HG02938 (cell line): ENCODE data around the gene TCF4.

ENCODE experiments used
- ATAC-seq: cut with Tn5 transposase; IDR thresholded peaks from one replicate; pipeline ENCODE4 v1.9.1; 2021; ENCODE audit warnings: mild to moderate bottlenecking, moderate library complexity; ENCODE audit not compliant: unreplicated experiment

TCF4 gene

DNA sequence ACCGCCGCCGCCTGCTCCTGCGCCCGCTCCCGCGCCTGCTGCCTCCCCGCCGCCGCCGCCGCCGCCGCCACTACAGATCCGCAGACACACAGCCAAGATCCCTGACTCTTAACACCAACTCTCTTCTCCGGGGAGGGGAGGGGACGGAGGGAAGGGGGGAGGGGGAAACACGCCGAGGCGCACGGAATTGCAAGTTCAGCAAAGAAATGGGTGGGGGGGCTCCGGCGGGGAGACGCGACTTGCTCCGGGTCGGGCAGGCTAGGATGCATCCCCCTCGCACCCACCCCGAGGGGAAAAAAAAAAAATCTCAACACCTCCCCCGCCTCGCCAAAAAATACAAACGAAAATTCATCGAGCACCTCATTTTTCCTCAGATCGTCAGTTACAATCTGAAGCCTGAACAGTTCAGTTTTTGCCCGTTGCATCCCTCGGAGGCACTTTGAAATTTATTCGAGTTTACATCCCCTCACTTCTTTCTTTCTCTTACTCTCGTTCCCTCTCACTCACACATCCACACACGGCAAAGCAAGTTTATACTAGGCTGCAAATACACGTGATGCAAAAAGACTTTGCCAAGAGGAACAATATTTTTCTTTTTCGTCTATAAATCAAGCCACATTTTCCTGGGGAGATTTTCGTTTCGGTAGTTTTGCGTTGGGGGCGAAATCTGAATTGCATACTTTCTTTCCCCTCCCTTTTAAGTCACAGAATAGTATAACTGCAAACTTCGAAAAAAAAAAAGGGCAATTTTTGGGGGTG is at the start of gene TCF4:
TSS of gene TCF4 (minus strand) at position 82 of the 759 bp plus-strand sequence. CDS start 1,076 bp downstream, outside the sequence.
- no peak for ATAC-seq

DNA sequence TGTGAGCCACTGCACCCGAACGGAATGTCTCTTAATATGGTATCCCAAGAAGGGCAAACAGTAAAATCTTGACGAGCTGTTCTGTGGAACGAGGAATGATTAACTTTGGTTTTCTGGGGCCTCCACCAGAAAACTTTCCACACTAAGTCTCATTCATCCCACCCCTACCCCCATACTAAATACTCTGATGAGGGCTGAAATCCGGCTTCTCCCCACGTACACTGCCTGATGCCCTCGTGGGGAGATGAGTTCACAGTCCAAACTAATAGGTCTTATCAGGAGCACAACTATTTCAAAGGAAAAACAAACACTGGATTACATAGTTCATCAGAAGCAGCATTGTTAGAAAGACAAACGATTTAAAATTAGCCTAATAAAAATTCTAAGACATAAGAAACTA is 49.2 kb upstream of the TCF4 start:
- ATAC-seq: no peak

DNA sequence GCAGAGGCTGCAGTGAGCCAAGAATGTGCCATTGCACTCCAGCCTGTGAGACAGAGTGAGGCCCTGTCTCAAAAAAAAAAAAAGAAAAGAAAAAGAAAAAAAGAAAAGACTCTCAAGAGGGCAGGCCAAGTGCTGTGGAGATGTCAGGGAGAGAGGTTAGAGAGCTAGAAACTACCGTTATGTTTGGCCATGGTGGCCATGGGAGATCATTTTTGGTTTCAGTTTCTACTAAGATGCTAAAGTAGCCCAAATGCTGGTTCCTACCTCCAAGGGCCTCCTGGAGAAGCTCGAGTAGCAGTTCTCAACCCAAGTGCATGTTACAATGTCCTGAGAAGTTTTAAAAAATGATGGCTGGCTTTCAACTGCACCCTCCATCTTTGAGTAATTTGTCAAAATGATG is 47.4 kb upstream of the TCF4 start:
- no peak for ATAC-seq

DNA sequence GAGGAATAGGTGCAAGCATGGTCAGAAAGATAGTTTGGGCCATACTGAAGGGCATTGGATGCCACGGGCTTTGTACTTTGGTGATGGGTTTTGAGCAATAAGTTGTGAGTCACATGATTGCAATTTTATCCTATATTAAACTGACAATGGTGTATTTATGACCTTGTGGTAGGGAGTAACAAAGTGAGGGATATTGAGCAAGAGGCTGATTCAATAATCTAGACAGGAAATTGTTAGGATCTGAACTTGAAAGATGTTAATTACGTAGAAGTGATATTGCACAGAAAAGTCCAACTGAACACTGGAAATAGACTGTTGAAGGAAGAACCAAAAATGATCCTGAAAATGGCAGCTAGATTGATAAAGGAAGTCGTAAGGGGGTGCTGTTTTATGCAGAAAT is 46.6 kb upstream of the TCF4 start:
- ATAC-seq: no peak

DNA sequence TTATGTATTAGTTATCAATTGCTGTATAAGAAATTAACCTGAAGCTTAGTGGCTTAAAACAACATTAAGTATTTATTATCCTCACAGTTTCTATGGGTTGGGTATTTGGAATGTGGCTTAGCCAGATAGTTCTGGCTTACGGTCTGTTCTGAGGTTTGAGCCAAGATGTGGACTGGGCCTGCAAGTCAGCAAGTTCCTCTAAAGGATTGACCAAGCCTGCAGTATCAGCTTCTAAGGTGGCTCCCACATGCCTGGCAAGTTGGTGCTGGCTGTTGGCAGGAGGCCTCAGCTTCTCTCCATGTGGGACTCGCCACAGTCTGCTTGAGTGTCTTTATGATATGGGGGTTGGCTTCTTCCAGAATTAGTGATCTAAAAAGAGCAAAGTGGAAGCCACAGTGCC is 45.0 kb upstream of the TCF4 start:
- no peak for ATAC-seq

DNA sequence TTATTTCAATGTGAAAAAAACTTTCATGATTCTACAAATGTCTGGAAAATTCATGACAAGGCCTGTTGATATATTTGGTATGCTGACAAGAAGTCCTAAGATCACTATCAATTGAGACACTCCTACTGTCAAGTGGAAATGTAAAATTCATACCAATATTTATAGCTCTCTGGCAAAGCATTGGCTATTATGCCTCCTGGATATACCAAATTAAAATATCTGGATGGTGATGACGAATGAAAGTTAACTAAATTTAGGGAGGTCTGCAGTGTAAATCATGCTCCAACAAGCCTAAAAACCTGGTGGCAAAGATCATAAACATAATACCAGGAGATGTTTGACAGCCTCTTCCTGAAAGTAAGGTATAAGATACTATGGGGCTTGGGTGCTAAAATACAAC is 41.1 kb upstream of the TCF4 start:
- no peak for ATAC-seq

DNA sequence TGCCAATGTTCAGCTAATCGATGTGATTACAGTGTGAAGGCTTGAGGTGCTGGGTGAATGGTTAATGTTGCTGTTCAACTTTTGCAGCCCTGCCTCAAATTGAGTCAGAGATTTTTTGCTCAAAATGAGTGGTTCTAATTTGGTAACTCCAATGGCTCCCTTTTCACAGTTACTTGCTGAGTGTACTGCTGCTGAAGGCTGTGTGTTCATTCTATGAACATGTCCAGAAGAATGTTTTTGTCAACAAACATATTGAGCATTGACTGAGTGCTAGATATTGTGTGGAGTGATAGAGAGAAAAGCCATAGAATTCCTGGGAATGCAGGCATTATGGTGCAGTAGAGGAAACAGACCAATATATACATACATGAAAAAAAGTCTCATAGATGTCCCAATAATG is 39.0 kb upstream of the TCF4 start:
- no peak for ATAC-seq

DNA sequence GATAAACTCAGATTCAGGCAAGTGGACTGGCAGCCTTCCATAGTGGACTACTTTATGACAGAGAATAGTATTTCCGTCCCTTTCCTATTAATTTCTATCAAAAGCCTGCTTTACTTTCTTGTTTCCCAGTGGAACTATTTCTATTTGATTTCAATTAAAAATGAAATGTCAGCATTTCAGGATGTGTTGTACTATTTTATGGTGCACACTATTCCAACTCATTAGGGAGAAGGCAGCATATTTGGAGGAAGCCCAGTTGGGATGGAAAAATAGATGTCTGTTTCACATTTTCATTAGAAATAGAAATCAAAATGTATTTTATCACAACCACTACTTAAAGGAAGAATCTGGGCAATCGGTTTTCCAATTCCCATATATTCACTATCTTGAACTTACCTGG is 37.9 kb upstream of the TCF4 start:
- ATAC-seq: no peak

DNA sequence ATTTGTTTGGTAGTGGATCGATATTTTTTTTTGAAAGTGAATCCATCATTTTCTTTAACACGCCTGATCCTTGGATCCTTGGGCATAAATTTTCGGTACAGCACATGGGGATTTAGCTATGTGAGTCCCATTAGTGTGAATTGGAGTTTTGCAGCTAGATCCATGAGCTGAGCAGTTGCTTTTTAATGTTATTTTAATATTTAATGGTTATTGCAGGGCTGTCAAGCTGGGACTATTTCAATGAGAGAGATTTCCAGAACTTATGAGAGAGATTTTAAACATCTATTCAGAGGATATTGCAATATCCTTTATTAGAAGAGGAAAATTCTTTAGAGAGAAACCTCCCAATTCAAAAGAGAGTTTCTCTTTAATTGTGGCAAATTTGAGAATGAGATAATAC is 35.6 kb upstream of the TCF4 start:
- no peak for ATAC-seq

DNA sequence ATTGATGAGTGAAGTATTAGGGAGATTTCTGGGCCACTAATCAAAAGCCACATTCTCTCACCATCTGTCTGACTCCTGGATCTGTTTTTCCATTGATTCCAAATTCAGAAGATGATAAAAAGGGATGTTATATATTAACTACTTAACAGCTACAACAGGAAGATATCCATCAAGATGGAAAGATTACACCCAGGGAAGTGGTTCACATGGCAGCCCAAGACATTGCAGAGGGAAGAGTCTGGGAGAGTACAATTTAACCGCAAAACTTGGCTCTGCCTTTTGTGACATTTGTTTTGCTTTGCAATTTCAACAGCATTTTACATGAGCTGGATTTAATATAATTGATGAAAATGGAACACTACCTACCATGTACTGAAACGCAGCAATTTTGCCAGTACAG is 22.5 kb upstream of the TCF4 start:
- ATAC-seq: no peak

DNA sequence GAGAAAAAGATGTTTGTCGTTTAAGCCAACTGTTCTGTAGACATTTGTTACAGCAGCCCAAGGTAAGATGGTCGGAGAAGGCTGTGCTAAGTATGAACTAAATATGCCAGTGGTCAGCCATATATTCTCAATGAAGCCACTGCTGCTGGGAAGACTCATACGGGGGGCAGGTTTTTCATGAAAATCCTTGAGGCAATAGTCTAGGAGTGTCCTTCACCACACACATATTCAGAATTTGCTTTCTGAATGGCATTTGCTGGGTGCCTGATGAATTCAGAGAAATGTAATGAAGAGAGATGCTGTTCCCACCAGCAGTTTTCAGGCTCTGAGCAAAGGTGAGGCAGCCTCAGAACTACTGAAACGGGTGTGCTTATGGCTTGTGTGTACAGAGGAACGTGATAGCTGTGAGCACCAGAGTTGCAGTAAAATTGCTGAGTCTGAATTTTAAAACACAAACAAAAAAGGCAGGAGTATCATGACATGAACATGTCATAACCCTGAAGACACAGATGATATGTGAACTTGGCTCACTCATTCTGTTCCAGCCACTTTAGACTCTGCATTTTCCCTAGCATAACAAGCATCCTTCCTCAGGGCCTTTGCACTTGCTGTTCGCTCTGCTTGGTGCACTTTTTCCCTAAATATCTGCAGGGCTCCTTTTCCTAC is 21.3 kb upstream of the TCF4 start:
- no peak for ATAC-seq

DNA sequence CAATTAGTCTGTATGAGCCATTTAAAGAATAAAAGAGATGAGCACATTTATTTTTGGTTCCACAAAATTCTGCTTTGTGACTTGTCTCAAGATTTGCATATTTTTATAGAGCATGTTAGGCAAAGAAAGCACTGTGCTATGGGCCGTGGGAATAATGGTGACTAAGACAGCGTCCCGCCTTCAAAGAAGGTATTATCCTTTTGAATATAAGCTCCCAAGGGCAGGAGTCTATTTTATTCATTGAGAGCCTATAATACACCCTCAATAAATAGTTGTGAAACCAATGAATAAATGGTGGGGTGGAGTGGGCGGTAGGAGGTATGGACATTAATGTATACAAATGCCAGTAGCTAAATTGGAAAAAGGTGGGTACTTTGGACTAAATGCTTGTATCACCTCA is 20.5 kb upstream of the TCF4 start:
- no peak for ATAC-seq

DNA sequence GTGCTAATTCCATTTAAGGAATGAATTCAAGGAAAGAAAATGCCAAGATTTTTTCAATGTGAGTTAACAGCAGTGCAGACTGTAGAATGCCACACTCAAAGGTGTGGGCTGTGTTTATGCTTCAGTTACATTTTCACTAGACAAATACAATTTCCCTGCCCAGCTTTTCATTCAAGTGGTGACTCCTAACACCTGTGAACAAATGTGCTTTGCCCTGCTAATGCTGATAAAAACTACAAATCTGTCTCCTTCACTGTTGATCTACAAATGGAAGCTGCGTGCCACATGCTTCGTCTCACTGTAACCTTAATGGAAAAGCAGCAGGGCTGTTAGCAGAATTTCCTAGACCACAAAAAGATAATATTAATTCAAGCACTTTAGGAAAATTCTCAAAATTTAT is 19.8 kb upstream of the TCF4 start:
- ATAC-seq: no peak

DNA sequence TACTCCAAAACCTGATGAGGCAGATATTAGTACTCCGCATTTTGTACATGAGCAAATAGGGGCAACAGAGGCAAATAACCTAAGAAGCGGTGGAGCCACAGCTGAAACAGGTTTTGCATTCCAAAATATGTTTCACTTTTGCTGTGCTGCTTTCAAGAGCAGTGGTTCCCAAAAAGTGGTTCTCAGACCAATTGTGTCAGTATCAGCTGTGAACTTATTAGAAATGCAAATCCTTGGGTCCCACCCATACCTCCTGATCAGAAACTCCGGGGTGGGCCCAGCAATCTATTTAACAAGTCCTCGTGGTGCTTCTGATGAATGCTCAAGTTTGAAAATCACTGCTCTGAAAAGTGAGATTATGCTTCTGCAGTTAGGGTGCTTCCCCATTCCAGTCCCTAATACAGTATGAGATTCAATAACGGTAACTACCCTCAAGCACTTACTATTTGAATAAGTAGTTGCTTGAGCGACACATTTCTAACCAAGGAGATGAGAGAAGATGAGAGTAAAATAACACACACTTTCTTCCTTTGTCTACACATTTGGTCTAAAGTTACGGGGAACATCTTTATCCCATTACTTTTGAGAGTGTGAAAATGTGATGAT is 17.8 kb upstream of the TCF4 start:
- peak; percentile 79 for ATAC-seq

DNA sequence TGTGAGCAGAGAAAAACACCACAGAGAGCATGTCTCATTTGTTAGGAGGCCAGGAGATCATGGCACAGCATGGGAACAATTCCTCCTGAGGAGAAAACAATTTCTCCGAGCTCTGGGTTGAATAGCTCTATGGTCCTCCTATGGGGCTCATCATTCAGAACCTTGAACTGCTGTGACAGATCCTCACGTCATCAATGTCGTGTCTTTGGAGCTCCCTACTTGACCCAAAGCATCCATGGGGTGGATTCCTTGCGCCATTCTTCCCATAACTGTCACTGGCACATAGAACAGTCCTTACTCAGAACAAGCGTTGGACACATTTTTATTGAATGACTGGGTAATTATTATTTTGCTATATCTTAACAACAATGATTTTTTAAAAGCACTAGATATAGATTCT is 15.8 kb upstream of the TCF4 start:
- no peak for ATAC-seq

DNA sequence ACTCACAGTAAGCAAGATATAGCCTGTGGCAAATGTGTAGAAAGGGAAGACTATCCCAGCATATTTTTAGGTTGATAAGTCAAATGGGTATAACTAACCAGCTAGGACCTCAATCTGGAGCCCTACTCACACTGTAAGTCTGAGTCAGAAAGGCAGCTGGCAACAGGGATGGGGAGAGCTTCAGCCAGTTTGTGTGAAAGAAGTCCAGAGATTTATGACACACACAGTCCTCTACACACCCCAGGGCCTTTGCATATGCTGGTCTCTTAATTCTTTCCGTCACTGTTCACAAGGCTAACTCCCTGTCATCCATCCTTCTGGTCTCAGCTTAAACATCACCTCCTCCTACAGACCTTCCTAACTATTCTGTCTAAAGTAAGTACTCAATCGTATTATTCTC is 5.9 kb upstream of the TCF4 start:
- ATAC-seq: no peak

DNA sequence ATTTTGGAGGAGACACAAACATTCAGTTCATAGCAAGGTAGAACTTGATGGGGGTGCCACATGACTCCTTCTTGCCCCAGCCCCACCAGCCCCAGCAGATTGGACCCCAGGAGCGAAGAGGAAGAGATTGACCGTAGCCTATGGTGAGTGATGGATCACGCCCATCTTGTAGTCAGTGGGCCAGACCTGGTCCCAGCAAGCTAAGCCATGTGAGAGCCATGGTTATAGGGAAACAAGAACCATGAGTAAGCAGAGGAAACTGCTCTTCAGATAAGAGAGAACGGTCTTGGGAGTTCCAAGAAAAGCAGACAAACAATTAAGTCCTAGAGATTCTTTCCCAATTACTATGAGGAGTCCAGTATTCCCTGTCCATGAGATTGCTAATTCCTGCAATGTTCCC is 4.6 kb upstream of the TCF4 start:
- no peak for ATAC-seq

DNA sequence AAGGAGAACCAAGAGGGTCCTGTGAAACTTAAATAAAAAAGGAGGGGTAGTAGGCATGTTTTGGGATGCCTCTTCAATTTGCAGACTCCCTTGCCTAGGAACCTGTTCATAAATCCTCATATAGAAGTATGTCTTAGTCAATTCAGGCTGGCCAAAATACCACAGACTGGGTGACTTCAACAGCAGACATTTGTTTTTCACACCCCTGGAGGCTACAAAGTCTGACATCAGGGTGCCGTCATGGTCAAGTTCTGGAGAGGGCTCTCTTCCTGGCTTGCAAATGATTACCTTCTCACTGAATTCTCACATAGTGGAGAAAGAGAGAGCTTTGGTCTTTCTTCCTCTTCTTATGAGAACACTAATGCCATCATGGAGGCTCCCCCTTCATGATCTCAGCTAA is 4.1 kb upstream of the TCF4 start:
- no peak for ATAC-seq

DNA sequence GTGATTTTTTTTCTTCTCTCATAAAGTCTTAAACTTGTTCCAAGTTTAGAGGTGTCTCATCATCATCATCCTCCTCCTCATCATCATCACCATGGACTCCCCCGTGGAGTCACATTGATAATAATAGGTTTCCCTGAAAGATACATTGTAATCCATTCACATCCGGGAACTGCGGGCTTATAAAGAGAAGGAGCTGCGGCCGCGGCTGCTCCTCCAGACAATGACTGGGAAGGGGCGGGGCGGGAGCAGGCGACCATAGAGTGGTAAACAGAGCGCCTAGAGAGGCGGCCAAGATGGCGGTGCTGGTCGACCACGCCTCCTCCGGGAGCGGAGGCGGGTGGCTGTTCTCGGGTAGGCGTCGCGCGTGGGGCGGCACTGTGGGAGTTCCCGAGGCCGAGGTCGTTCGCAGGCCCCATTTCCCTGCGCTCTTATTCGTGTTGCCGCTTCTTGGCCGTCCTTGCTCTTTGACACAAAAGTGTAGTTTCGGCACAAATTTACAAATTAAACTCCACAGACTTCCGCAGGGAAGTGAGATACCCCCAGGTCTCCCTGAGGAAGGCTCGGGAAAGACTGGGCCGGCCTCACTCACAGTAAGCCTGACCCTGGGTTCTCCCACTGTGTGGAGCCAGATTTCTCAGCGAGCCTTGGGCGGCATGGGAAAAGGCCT is 1.8 kb upstream of the TCF4 start:
- ATAC-seq: peak; percentile 81

DNA sequence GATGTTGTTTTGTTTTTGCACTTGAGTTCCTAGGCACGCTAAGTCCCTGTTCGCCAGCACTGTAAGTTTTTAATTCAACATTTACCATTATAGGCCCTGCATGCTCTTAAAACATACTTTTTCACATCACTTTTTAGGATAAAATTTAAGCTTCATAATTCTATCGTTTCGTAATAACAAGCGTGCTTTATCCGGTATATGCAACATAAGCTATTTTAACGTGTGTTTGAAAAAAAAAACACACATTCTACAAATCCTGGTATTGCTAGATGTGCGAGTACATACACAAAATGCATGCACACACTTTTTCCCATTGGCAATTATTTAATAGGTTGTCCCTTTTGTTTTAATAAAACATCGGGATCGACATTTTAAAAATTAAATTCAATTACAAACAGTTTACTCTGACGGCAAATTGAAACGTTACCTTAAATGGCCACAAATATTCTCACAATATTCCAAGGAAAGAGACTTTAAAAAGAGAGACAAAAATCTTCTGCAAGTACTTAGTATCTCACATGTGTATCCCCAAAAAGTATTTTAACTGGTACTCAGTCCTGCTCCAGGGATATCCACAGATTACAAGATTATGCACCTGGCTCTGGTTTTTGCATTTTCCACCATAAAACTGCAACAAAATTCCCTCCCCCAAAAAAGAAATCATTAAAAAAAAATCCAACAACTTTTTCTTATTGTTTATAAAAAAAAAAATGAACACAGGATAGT is 1.0 kb upstream of the TCF4 start:
- ATAC-seq: no peak

DNA sequence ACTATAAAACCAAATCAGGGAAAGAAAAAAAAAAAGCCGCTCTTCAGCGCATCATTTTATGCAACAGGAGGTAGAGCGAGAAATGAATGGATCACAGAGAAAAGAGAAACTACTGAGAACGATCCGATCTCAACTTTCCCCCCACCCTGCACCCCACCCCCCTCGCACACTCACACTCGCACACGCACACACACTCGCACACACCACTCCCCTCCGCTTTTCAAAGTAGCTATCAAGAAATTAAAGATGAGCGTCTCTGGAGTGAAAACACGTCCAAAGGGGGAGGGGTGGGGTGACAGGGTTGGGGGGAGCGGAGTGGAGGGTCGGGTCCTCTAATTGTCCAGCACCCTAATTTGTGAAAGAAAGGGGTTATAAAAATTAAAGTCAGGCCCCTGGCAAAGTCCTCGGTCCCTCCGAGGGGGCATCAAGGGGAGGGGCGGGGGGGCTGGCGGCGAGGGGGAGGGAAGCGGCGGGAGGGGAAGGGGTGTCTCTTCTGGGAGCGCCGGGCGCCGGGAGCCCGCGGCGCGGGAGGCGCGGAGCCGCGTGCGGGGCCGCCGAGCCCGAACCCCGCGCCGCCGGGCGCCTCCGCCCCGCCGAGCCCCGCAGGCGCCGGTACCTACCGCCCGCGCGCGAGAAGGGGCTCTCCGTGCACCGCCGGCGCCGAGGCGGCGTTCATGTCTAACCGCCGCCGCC is 428 bp downstream of the TCF4 start:
- ATAC-seq: no peak
